ENCODE results near the gene BCHE.

The BCHE gene

DNA sequence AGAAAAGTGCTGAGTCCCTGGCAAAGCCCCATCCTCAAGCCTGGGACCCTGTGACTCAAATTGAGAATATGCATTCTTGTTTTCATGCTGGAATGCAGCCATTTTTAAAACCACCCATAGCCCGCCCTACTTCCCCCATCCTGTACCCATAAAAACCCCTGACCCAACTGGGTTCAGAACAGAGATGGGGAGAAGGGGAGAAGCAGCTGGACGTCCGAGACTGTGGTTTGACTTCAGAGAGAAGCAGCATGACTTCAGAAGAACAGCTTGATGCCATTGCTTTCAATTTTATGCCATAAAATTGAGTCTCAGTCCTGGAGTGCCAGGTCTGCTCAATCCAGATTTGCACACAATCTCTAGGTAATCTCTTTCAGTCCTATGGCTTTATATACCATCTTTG is 78.2 kb downstream of the BCHE start:
- Histone ChIP-seq H3K27ac (ENCODE audit: low read length) (no peak overlapping the region), H3K4me3 (ENCODE audit: low read length) (no peak overlapping the region), H3K27me3 (ENCODE audit: low read depth, low read length) (no peaks in the 10 kb centered on the region), H3K79me2 (ENCODE audit: low read length) (no peaks in the 10 kb centered on the region), H3K4me2 (ENCODE audit: low read length) (peak overlapping the region; percentile 10; the same call in 1 of the 2 replicates), H3K9ac (ENCODE audit: low read length) (no peak overlapping the region), H3K36me3 (replicated peaks; ENCODE audit: low read depth, low read length) (no peaks in the 10 kb centered on the region), H2AFZ (ENCODE audit: low read depth, low read length) (peak overlapping the region; percentile 62), H4K20me1 (ENCODE audit: insufficient read depth, low read length) (no peaks in the 10 kb centered on the region), H3K4me1 (ENCODE audit: low read length) (peaks cover 4% of the 10 kb centered on the region), H3K9me3 (ENCODE audit: insufficient read depth, low read length) (no peaks in the 10 kb centered on the region)
- no peak for TF ChIP-seq EZH2phosphoT487 (IDR thresholded peaks at IDR 0.05; ENCODE audit: low read depth)
- TF ChIP-seq, protein P1, sequence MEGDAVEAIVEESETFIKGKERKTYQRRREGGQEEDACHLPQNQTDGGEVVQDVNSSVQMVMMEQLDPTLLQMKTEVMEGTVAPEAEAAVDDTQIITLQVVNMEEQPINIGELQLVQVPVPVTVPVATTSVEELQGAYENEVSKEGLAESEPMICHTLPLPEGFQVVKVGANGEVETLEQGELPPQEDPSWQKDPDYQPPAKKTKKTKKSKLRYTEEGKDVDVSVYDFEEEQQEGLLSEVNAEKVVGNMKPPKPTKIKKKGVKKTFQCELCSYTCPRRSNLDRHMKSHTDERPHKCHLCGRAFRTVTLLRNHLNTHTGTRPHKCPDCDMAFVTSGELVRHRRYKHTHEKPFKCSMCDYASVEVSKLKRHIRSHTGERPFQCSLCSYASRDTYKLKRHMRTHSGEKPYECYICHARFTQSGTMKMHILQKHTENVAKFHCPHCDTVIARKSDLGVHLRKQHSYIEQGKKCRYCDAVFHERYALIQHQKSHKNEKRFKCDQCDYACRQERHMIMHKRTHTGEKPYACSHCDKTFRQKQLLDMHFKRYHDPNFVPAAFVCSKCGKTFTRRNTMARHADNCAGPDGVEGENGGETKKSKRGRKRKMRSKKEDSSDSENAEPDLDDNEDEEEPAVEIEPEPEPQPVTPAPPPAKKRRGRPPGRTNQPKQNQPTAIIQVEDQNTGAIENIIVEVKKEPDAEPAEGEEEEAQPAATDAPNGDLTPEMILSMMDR (IDR thresholded peaks at IDR 0.05; ENCODE audit: low read depth, low read length): no peak

DNA sequence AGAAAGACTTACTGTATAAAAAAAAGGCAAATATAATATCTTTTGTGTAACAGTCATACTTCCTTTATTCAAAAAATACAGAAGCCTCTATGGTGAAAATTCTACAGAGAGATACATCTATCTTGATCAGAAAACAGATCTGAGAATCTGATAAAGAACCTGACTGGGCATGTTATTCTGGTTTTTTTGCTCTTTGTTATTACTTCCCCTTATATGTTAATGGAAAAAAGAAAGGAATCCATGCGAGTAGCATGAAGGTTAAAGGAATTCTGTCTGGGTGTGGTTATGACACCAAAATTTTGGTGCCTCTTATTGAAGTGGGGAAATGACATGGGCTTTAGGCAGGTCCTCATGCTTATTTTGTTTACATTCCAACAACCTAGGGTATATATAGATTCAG is 81.7 kb downstream of the BCHE start:
- H3K9ac ChIP-seq (ENCODE audit: low read length): no peak overlapping the region
- no peak overlapping the region for H3K4me3 ChIP-seq (ENCODE audit: low read length)
- H3K36me3 ChIP-seq (replicated peaks; ENCODE audit: low read depth, low read length): no peaks in the 10 kb centered on the region
- H3K27me3 ChIP-seq (ENCODE audit: low read depth, low read length): no peaks in the 10 kb centered on the region
- no peak overlapping the region for H3K27ac ChIP-seq (ENCODE audit: low read length)
- no peaks in the 10 kb centered on the region for H4K20me1 ChIP-seq (ENCODE audit: insufficient read depth, low read length)
- no peaks in the 10 kb centered on the region for H3K79me2 ChIP-seq (ENCODE audit: low read length)
- H3K4me1 ChIP-seq (ENCODE audit: low read length): peaks cover 4% of the 10 kb centered on the region
- no peak overlapping the region for H3K4me2 ChIP-seq (ENCODE audit: low read length)
- no peak overlapping the region for H2AFZ ChIP-seq (ENCODE audit: low read depth, low read length)
- no peaks in the 10 kb centered on the region for H3K9me3 ChIP-seq (ENCODE audit: insufficient read depth, low read length)
- TF ChIP-seq EZH2phosphoT487 (IDR thresholded peaks at IDR 0.05; ENCODE audit: low read depth): no peak
- TF ChIP-seq, protein P1 (IDR thresholded peaks at IDR 0.05; ENCODE audit: low read depth, low read length): no peak

DNA sequence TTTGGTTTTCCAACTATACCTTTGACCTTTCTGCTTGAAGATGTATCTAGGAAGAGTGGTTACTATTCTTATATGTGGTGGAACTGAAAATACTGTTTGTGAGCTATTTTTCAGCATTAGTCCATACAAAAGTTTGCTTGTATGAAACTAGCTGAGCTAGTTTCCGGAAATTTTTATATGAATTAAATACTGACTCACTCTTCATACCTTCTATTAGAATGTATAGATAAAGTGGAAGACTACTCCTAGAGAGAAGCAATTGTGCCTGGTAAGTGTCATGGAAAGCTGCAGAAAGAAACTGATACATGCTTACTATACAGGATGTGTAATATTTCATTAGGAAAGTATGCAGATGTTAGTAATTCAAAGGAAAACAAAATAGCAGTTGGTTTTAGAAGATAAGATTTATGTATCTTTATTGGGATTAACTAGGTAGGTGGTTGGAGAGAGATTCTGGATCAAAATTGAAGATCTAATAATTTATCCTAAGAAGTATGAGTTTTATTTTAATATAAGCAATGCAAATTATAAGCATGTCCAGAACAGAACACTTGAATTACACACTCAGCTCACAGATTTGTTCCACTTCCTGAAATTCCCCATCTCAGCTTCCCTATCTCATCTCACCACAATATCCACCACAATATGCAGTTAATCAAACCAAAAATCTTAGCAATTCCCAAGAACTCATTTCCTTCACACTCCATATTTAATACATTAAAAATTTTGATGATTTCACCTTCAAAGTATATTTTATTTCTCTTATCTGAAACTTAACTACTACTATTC is 82.8 kb downstream of the BCHE start:
- Histone ChIP-seq H3K27ac (ENCODE audit: low read length) (no peak overlapping the region), H2AFZ (ENCODE audit: low read depth, low read length) (no peak overlapping the region), H3K36me3 (replicated peaks; ENCODE audit: low read depth, low read length) (no peaks in the 10 kb centered on the region), H3K79me2 (ENCODE audit: low read length) (no peaks in the 10 kb centered on the region), H3K27me3 (ENCODE audit: low read depth, low read length) (no peaks in the 10 kb centered on the region), H3K4me2 (ENCODE audit: low read length) (no peak overlapping the region), H3K9me3 (ENCODE audit: insufficient read depth, low read length) (no peaks in the 10 kb centered on the region), H3K9ac (ENCODE audit: low read length) (no peak overlapping the region), H4K20me1 (ENCODE audit: insufficient read depth, low read length) (no peaks in the 10 kb centered on the region), H3K4me3 (ENCODE audit: low read length) (no peak overlapping the region), H3K4me1 (ENCODE audit: low read length) (peaks cover 4% of the 10 kb centered on the region)
- TF ChIP-seq, protein P1 (IDR thresholded peaks at IDR 0.05; ENCODE audit: low read depth, low read length): no peak
- no peak for TF ChIP-seq EZH2phosphoT487 (IDR thresholded peaks at IDR 0.05; ENCODE audit: low read depth)

DNA sequence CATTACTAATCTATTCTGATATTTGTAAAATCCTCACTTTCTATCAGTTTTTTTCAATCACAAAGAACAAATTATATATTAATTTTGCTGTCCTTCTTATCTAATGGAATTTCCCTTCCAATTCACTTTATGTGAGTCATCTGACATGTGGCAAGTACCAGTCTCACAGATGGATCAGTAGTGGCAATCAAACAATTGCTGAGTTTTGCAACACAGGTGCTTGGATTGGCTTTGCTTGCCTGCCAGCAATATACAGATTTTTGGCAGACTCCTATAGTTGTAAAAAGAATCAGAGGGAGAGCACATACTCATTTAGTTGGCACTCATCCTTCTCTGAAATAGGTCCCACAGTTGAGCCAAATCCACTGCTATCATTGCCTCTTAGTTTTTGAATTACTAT is 83.7 kb downstream of the BCHE start:
- Histone ChIP-seq H3K27me3 (ENCODE audit: low read depth, low read length) (no peaks in the 10 kb centered on the region), H3K4me3 (ENCODE audit: low read length) (no peak overlapping the region), H2AFZ (ENCODE audit: low read depth, low read length) (no peak overlapping the region), H4K20me1 (ENCODE audit: insufficient read depth, low read length) (no peaks in the 10 kb centered on the region), H3K9ac (ENCODE audit: low read length) (no peak overlapping the region), H3K4me2 (ENCODE audit: low read length) (no peak overlapping the region), H3K4me1 (ENCODE audit: low read length) (0 out of 2 replicates have a peak, but pooled peaks cover 4% of the 10 kb centered on the region), H3K36me3 (replicated peaks; ENCODE audit: low read depth, low read length) (no peaks in the 10 kb centered on the region), H3K9me3 (ENCODE audit: insufficient read depth, low read length) (no peaks in the 10 kb centered on the region), H3K27ac (ENCODE audit: low read length) (no peak overlapping the region), H3K79me2 (ENCODE audit: low read length) (no peaks in the 10 kb centered on the region)
- TF ChIP-seq EZH2phosphoT487 (IDR thresholded peaks at IDR 0.05; ENCODE audit: low read depth): no peak
- TF ChIP-seq, protein P1 (IDR thresholded peaks at IDR 0.05; ENCODE audit: low read depth, low read length): no peak

Data from OCI-LY3 (cell line).